Measurements from ENCODE around the gene CMSS1.
A peak's percentile ranks its signal among the peaks of the same experiment; 100 is the strongest.

The CMSS1 gene

DNA sequence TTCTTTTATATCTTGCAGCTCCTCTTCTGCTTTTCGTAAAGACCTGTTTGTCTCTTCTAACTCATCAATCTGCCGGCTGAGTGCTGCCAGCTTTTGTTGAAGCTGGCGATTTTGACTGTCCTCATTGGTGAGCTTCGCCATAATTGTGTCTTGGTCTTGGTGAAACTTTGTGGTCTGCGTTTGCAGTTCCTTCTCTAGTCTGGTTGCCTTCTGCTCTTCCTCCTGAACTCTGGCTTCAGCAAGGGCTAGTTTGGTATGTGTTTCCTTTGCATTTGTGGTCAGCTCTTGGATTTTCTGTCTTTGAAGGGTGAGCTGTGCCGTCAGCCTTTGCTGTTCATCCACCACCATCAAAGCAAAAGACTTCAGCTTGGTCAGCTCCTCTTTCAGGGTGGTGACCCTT is 32.9 kb downstream of the CMSS1 start:
- Histone ChIP-seq H3K4me3 (ENCODE audit: control insufficient read depth in 1 of 7, extremely low read depth in 1 of 7, insufficient read depth in 4 of 7, low read depth in 2 of 7, low read length in 6 of 7) (no peak overlapping the region), H3K27ac (ENCODE audit: insufficient read depth in 1 of 2, low read depth in 1 of 2, low read length in 2 of 2, poor library complexity in 1 of 2, severe bottlenecking in 2 of 2) (no peak overlapping the region), H3K9me3 (ENCODE audit: control extremely low read depth in 1 of 5, control insufficient read depth in 4 of 5, insufficient read depth in 2 of 5, low read depth in 1 of 5, low read length in 4 of 5) (no peaks in the 10 kb centered on the region), H3K4me1 (ENCODE audit: control extremely low read depth in 1 of 4, control insufficient read depth in 4 of 4, insufficient read depth in 4 of 4, low read length in 3 of 4) (peaks cover 0 to 12% (median 1%) of the 10 kb centered on the region in 4 experiments), H3K27me3 (replicated peaks in 2 of 5; ENCODE audit: control insufficient read depth in 4 of 5, insufficient read depth in 5 of 5, low read length in 4 of 5) (no peaks in the 10 kb centered on the region), H3K36me3 (ENCODE audit: control insufficient read depth in 4 of 4, insufficient read depth in 4 of 4, low read length in 3 of 4) (no peaks in the 10 kb centered on the region)
- WGBS (ENCODE audit: insufficient coverage): 96% methylated on average over 4 of the region's 6 CpGs
- CTCF ChIA-PET: interaction anchor here (0.7 to 2.4 kb wide), 5 partner anchors 10 to 19 kb away, joined by 3 to 9 read pairs (median 3); no protein-coding TSS in a partner anchor
- peak in 1 of 3 donors; percentile 14 for DNase-seq
- POLR2A ChIA-PET: no interaction called here

DNA sequence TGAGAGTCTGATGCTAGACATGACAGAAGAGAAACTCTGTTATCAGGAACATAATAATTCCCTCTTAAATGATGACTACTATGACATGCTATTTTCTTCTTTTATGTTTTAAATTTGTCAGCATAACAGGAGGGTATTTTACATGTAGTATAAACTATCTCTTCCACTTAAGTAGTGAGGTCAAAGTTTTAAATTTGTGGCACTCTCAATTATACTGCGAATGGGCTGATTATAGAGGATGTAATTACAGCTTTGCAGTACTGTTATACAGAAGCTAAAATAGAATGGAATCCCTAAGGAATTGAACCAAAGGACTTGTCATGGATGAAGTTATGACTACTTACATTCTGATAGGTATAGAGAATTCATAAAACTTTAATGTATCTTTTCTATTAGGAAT is 34.3 kb downstream of the CMSS1 start:
- POLR2A ChIA-PET: no interaction called here
- CTCF ChIA-PET: interaction anchor here (1.8 kb wide), 1 partner anchor 9 kb away, joined by 3 read pairs; no protein-coding TSS in a partner anchor
- H3K27me3 ChIP-seq (replicated peaks in 2 of 5; ENCODE audit: control insufficient read depth in 4 of 5, insufficient read depth in 5 of 5, low read length in 4 of 5): no peaks in the 10 kb centered on the region
- WGBS (ENCODE audit: insufficient coverage): no CpG with 5 or more reads among the region's 1 CpG
- DNase-seq: no peak
- no peak overlapping the region for H3K4me3 ChIP-seq (ENCODE audit: control insufficient read depth in 1 of 7, extremely low read depth in 1 of 7, insufficient read depth in 4 of 7, low read depth in 2 of 7, low read length in 6 of 7)
- no peaks in the 10 kb centered on the region for H3K9me3 ChIP-seq (ENCODE audit: control extremely low read depth in 1 of 5, control insufficient read depth in 4 of 5, insufficient read depth in 2 of 5, low read depth in 1 of 5, low read length in 4 of 5)
- H3K36me3 ChIP-seq (ENCODE audit: control insufficient read depth in 4 of 4, insufficient read depth in 4 of 4, low read length in 3 of 4): no peaks in the 10 kb centered on the region
- H3K27ac ChIP-seq (ENCODE audit: insufficient read depth in 1 of 2, low read depth in 1 of 2, low read length in 2 of 2, poor library complexity in 1 of 2, severe bottlenecking in 2 of 2): no peak overlapping the region
- H3K4me1 ChIP-seq (ENCODE audit: control extremely low read depth in 1 of 4, control insufficient read depth in 4 of 4, insufficient read depth in 4 of 4, low read length in 3 of 4): peaks cover 0 to 10% (median 0%) of the 10 kb centered on the region in 4 experiments

DNA sequence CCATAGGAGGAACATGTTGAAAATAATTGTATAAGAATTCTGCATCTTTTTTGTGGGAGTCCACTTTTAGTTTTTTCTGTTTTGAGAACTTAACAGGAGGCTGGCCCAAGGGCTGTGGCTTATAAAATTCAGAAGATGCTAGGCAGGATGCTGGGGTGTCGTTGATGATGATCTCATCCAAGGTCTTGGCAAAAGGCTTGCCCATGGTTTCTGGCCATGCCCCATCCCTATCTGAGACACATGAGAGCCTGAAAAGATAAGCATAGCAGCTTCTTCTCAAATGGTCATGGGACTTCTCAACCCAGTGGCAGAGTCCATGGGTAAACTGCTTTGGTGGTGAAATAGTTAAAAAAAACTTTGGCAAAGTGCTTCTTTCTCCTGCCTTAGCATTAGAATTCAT is 35.2 kb downstream of the CMSS1 start:
- CTCF ChIA-PET: interaction anchor here (1.8 kb wide), 1 partner anchor 9 kb away, joined by 3 read pairs; no protein-coding TSS in a partner anchor

DNA sequence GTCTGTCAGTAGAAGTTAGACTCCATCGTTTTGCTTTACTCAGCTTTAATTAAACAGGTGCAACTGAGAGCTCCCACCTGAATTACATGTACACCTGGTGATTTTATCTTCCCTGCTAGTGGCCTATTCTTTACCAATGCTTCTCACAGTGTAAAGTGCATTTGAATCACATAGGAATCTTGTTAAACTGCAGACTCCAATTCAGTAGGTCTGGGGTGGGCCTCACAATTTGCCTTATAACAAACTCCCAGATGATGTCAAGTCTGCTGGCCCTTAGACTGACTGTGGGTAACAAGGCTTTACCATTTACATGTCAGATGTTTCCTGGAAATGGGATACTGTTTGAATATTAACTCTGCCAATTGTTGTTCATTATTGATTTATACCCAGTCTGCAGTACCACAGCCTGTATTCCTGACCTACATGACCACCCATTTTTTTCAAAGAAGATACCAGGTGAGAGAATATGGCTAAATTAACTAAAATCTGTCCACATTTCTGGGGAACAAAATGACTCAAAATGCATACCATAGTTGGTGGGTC is 37.2 kb downstream of the CMSS1 start:
- Histone ChIP-seq H3K4me3 (ENCODE audit: control insufficient read depth in 1 of 7, extremely low read depth in 1 of 7, insufficient read depth in 4 of 7, low read depth in 2 of 7, low read length in 6 of 7) (no peak overlapping the region), H3K27me3 (replicated peaks in 2 of 5; ENCODE audit: control insufficient read depth in 4 of 5, insufficient read depth in 5 of 5, low read length in 4 of 5) (no peaks in the 10 kb centered on the region), H3K36me3 (ENCODE audit: control insufficient read depth in 4 of 4, insufficient read depth in 4 of 4, low read length in 3 of 4) (no peaks in the 10 kb centered on the region), H3K27ac (ENCODE audit: insufficient read depth in 1 of 2, low read depth in 1 of 2, low read length in 2 of 2, poor library complexity in 1 of 2, severe bottlenecking in 2 of 2) (no peak overlapping the region), H3K9me3 (ENCODE audit: control extremely low read depth in 1 of 5, control insufficient read depth in 4 of 5, insufficient read depth in 2 of 5, low read depth in 1 of 5, low read length in 4 of 5) (no peaks in the 10 kb centered on the region), H3K4me1 (ENCODE audit: control extremely low read depth in 1 of 4, control insufficient read depth in 4 of 4, insufficient read depth in 4 of 4, low read length in 3 of 4) (peaks cover 0 to 10% (median 0%) of the 10 kb centered on the region in 4 experiments)
- CTCF ChIA-PET: interaction anchor here (1.0 kb wide), 1 partner anchor 11 kb away, joined by 7 read pairs; no protein-coding TSS in a partner anchor
- POLR2A ChIA-PET: no interaction called here
- WGBS (ENCODE audit: insufficient coverage): no CpG with 5 or more reads among the region's 1 CpG
- no peak for DNase-seq

More for the DNA sequence above, 35.2 kb downstream of the CMSS1 start:
- Histone ChIP-seq H3K36me3 (ENCODE audit: control insufficient read depth in 4 of 4, insufficient read depth in 4 of 4, low read length in 3 of 4) (no peaks in the 10 kb centered on the region), H3K4me1 (ENCODE audit: control extremely low read depth in 1 of 4, control insufficient read depth in 4 of 4, insufficient read depth in 4 of 4, low read length in 3 of 4) (peaks cover 0 to 10% (median 0%) of the 10 kb centered on the region in 4 experiments), H3K27me3 (replicated peaks in 2 of 5; ENCODE audit: control insufficient read depth in 4 of 5, insufficient read depth in 5 of 5, low read length in 4 of 5) (no peaks in the 10 kb centered on the region), H3K4me3 (ENCODE audit: control insufficient read depth in 1 of 7, extremely low read depth in 1 of 7, insufficient read depth in 4 of 7, low read depth in 2 of 7, low read length in 6 of 7) (no peak overlapping the region), H3K27ac (ENCODE audit: insufficient read depth in 1 of 2, low read depth in 1 of 2, low read length in 2 of 2, poor library complexity in 1 of 2, severe bottlenecking in 2 of 2) (no peak overlapping the region), H3K9me3 (ENCODE audit: control extremely low read depth in 1 of 5, control insufficient read depth in 4 of 5, insufficient read depth in 2 of 5, low read depth in 1 of 5, low read length in 4 of 5) (no peaks in the 10 kb centered on the region)
- POLR2A ChIA-PET: interaction anchor here (0.6 kb wide), 1 partner anchor 1180 kb away, joined by 4 read pairs; no protein-coding TSS in a partner anchor
- no peak for DNase-seq
- 100% methylated on average over 1 of the region's 1 CpG for WGBS (ENCODE audit: insufficient coverage)

DNA sequence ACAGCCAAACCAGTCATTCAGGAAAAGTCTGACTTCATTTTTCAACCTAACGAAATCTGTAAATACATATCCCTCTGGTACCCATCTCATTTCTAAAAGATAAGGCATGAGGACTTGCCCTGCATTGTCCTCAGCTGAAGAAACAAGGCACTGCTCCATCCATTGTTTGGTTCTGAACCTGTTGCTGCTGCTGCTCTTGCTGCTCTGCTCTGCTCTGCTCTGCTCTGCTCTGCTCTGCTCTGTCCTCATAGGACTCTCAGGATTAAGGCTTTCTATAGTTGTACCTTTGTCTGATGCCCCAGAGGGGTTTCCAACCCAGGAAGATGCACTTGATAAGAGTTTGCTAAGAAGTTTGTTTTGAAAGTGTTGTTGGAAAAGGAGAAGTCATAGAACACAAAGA is 38.2 kb downstream of the CMSS1 start:
- ChIA-PET CTCF (interaction anchor here (1.0 kb wide), 1 partner anchor 12 kb away, joined by 7 read pairs; no protein-coding TSS in a partner anchor), POLR2A (no interaction called here)
- H3K9me3 ChIP-seq (ENCODE audit: control extremely low read depth in 1 of 5, control insufficient read depth in 4 of 5, insufficient read depth in 2 of 5, low read depth in 1 of 5, low read length in 4 of 5): no peaks in the 10 kb centered on the region

DNA sequence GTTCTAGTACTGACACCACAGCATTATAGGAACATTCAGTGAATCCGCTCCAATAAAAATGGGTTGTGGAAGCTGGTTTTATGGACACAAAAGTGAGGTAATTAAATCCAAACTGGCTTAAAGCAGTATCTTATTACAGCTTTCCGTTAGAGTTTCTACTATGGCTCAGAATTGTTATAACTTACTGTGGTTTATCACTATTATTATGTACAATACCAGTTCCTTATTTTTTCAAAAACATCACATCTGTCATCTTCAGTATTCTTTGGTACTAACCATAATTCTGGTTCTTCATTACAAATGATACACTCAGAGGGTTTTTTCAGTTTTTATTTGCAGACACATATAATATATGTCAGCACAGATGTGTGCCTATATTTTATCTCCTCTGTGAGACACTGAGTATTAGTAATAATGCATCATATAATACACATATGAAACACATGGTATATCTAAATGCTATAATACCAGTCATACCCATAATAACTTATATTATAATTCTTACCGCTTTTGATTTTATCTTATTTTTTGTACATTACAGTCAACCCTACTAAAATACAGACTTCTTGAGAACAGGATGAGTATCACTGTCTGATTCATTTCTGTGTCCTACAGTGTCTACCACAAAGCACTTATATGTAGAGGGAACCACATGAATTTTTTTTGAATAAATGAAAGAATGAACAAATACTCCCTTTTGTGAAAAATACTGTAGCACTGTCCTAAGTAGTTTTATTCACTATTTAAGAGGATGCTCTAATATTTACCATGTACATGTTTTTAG is 39.0 kb downstream of the CMSS1 start:
- CTCF ChIA-PET: interaction anchor here (0.7 to 1.4 kb wide), 2 partner anchors 13 to 213 kb away, joined by 3 read pairs; no protein-coding TSS in a partner anchor
- POLR2A ChIA-PET: no interaction called here
- Histone ChIP-seq H3K27me3 (replicated peaks in 2 of 5; ENCODE audit: control insufficient read depth in 4 of 5, insufficient read depth in 5 of 5, low read length in 4 of 5) (no peaks in the 10 kb centered on the region), H3K36me3 (ENCODE audit: control insufficient read depth in 4 of 4, insufficient read depth in 4 of 4, low read length in 3 of 4) (no peaks in the 10 kb centered on the region), H3K27ac (ENCODE audit: insufficient read depth in 1 of 2, low read depth in 1 of 2, low read length in 2 of 2, poor library complexity in 1 of 2, severe bottlenecking in 2 of 2) (no peak overlapping the region), H3K9me3 (ENCODE audit: control extremely low read depth in 1 of 5, control insufficient read depth in 4 of 5, insufficient read depth in 2 of 5, low read depth in 1 of 5, low read length in 4 of 5) (no peaks in the 10 kb centered on the region), H3K4me3 (ENCODE audit: control insufficient read depth in 1 of 7, extremely low read depth in 1 of 7, insufficient read depth in 4 of 7, low read depth in 2 of 7, low read length in 6 of 7) (no peak overlapping the region), H3K4me1 (ENCODE audit: control extremely low read depth in 1 of 4, control insufficient read depth in 4 of 4, insufficient read depth in 4 of 4, low read length in 3 of 4) (no peaks in the 10 kb centered on the region)
- WGBS (ENCODE audit: insufficient coverage): 83% methylated on average over 1 of the region's 3 CpGs
- no peak for DNase-seq

More for the DNA sequence above, 38.2 kb downstream of the CMSS1 start:
- DNase-seq: no peak
- Histone ChIP-seq H3K27me3 (replicated peaks in 2 of 5; ENCODE audit: control insufficient read depth in 4 of 5, insufficient read depth in 5 of 5, low read length in 4 of 5) (no peaks in the 10 kb centered on the region), H3K27ac (ENCODE audit: insufficient read depth in 1 of 2, low read depth in 1 of 2, low read length in 2 of 2, poor library complexity in 1 of 2, severe bottlenecking in 2 of 2) (no peak overlapping the region), H3K36me3 (ENCODE audit: control insufficient read depth in 4 of 4, insufficient read depth in 4 of 4, low read length in 3 of 4) (no peaks in the 10 kb centered on the region), H3K4me1 (ENCODE audit: control extremely low read depth in 1 of 4, control insufficient read depth in 4 of 4, insufficient read depth in 4 of 4, low read length in 3 of 4) (peaks cover 0 to 3% (median 0%) of the 10 kb centered on the region in 4 experiments), H3K4me3 (ENCODE audit: control insufficient read depth in 1 of 7, extremely low read depth in 1 of 7, insufficient read depth in 4 of 7, low read depth in 2 of 7, low read length in 6 of 7) (no peak overlapping the region)
- 100% methylated on average over 1 of the region's 1 CpG for WGBS (ENCODE audit: insufficient coverage)

DNA sequence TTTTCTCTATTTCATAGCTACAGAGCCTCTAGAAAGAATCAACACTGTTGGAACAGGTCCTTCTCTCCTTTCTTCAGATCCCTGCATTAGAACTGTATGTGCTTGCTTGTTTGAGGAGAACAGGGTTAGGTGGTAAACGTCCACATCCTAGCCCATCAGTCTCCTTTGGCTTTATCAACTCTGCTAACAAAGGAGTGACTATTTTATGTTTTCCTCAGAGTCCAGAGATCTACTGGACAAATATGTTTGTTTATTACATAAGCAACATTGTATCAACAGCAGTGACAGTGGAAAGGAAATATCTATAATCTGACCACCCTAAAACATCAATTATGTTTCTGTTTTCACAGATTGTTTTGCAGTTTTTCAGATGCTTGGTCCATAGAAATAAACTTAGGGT is 39.6 kb downstream of the CMSS1 start:
- Histone ChIP-seq H3K4me3 (ENCODE audit: control insufficient read depth in 1 of 7, extremely low read depth in 1 of 7, insufficient read depth in 4 of 7, low read depth in 2 of 7, low read length in 6 of 7) (no peak overlapping the region), H3K27me3 (replicated peaks in 2 of 5; ENCODE audit: control insufficient read depth in 4 of 5, insufficient read depth in 5 of 5, low read length in 4 of 5) (no peaks in the 10 kb centered on the region), H3K9me3 (ENCODE audit: control extremely low read depth in 1 of 5, control insufficient read depth in 4 of 5, insufficient read depth in 2 of 5, low read depth in 1 of 5, low read length in 4 of 5) (no peaks in the 10 kb centered on the region), H3K27ac (ENCODE audit: insufficient read depth in 1 of 2, low read depth in 1 of 2, low read length in 2 of 2, poor library complexity in 1 of 2, severe bottlenecking in 2 of 2) (no peak overlapping the region), H3K4me1 (ENCODE audit: control extremely low read depth in 1 of 4, control insufficient read depth in 4 of 4, insufficient read depth in 4 of 4, low read length in 3 of 4) (no peaks in the 10 kb centered on the region), H3K36me3 (ENCODE audit: control insufficient read depth in 4 of 4, insufficient read depth in 4 of 4, low read length in 3 of 4) (no peaks in the 10 kb centered on the region)
- POLR2A ChIA-PET: no interaction called here
- no CpG with 5 or more reads among the region's 1 CpG for WGBS (ENCODE audit: insufficient coverage)
- CTCF ChIA-PET: interaction anchor here (1.4 kb wide), 1 partner anchor 212 kb away, joined by 3 read pairs; no protein-coding TSS in a partner anchor
- DNase-seq: no peak
